GM12801 (cell line): ENCODE results near the gene RALY.

Experiments used
- CTCF ChIP-seq: IDR thresholded peaks from one replicate; pipeline ENCODE4 v1.5.1; 2011; ENCODE audit warnings: control low read depth; ENCODE audit not compliant: insufficient read length; ENCODE audit errors: extremely low read depth

RALY gene

GRCh38 chr20:34055290-34055689 lies 61.6 kb downstream of the RALY start:
- no peak for TF ChIP-seq CTCF

- TF ChIP-seq CTCF = no peak
Observed at GRCh38 chr20:34058831-34059230, 65.1 kb downstream of the RALY start.

GRCh38 chr20:34060970-34061369 lies 67.3 kb downstream of the RALY start:
- TF ChIP-seq CTCF = no peak

GRCh38 chr20:34061695-34062094 lies 68.0 kb downstream of the RALY start:
- no peak for TF ChIP-seq CTCF

GRCh38 chr20:34062570-34063482 lies 69.1 kb downstream of the RALY start:
- no peak for TF ChIP-seq CTCF

- TF ChIP-seq CTCF = no peak
Observed at GRCh38 chr20:34064286-34064685, 70.6 kb downstream of the RALY start.

- no peak for TF ChIP-seq CTCF
Observed at GRCh38 chr20:34065260-34065659, 71.5 kb downstream of the RALY start.
